ENCODE measurements around the gene INPP5K. TPM values are rescaled to one million over a fixed set of nuclear protein-coding genes. Genes with fewer than 3 reads are reported as not detected.
"Not testable (repeated sequence)": the region's sequence is repeated elsewhere in the genome, so short reads cannot be mapped to it uniquely, and the experiment has no call there.

The INPP5K gene
- 10 to 100 TPM; 48.4 to 51.2 TPM for total RNA-seq

DNA sequence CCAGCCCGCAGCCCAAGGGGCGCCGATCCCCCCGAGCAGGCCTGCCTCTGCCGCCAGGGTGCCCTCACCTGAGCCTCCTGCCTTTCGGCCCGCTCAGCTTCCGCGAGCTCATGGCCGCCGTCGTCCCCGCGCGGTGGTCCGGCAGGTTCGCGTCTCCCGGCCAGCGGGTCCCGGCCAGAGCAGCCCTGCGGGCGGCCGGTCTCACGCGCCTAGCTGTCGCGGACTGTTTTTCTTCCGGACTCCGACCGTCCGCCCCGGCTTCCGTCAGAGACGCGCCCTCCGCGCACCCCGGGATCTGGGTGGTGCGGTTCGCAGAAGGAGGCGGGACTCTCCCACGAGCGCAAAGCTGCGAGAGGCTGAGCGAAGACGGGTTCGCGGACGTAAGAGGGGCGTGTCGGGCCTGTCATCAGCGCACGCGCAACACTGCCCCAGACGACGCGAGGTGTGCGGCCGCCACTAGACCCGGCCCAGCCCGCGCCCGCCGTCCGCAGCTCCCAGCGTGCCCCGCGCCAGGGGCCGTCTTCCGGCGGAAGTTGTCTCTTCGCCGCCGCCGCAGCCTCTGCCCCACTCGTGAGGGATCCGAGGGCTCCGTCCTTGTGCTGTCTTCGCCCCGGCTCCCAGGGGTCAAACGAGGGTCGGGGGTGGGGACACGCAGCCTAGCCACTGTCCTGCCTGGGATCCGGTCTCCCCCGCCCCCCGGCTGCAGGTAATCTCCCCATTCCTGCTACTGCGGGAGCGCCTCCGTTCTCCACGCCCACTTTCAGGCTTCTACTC lies at the start of gene INPP5K:
Gene INPP5K (minus strand): TSS at position 225 of the 774 bp plus-strand sequence. CDS start 113 bp downstream, at position 112.
- peaks cover 36% of the 10 kb centered on the region for H3K4me1 Mint-ChIP-seq (ENCODE audit: low read depth)

DNA sequence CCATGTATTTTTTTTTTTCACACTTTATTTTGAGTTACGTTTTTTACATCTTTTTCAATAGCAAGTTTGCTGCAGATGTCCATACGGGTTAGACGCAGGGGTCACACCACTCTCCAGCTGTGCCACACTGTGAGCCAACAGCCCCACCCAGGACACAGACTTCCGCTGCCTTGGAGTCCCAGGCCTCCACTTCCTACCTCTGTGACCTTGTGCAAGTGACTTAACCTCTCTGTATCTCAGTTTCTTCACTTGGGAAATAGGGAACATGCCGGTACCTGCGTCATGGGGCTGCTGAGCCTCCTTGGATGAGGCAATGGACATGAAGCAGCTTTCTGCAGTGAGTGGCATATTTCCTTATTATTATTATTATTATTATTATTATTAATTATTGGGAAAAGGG lies 49.5 kb upstream of the INPP5K start:
- Mint-ChIP-seq H3K4me3 (peak overlapping the region; percentile 12 to 22), H3K9me3 (no peaks in the 10 kb centered on the region), H3K4me1 (ENCODE audit: low read depth) (peaks cover 44% of the 10 kb centered on the region), H3K36me3 (ENCODE audit: insufficient read depth in 2 of 2) (no peaks in the 10 kb centered on the region), H3K27me3 (ENCODE audit: low read depth) (peaks cover 5% of the 10 kb centered on the region), H3K27ac (no peak overlapping the region)
- ATAC-seq (replicated peaks in 1 of 2): no peak
- no peak for DNase-seq

More for the DNA sequence above, at the start of gene INPP5K:
- H3K36me3 Mint-ChIP-seq (ENCODE audit: insufficient read depth in 2 of 2): peaks cover 0 to 3% of the 10 kb centered on the region in 2 donors
- H3K27ac Mint-ChIP-seq: peak within 1 kb of the TSS; percentile 93
- H3K9me3 Mint-ChIP-seq: no peaks in the 10 kb centered on the region
- peak within 1 kb of the TSS; percentile 89 to 95 for H3K4me3 Mint-ChIP-seq
- ATAC-seq (replicated peaks in 1 of 2) (peak; percentile 95), DNase-seq (peak; percentile 98 to 99)
- H3K27me3 Mint-ChIP-seq (ENCODE audit: low read depth): no peaks in the 10 kb centered on the region

DNA sequence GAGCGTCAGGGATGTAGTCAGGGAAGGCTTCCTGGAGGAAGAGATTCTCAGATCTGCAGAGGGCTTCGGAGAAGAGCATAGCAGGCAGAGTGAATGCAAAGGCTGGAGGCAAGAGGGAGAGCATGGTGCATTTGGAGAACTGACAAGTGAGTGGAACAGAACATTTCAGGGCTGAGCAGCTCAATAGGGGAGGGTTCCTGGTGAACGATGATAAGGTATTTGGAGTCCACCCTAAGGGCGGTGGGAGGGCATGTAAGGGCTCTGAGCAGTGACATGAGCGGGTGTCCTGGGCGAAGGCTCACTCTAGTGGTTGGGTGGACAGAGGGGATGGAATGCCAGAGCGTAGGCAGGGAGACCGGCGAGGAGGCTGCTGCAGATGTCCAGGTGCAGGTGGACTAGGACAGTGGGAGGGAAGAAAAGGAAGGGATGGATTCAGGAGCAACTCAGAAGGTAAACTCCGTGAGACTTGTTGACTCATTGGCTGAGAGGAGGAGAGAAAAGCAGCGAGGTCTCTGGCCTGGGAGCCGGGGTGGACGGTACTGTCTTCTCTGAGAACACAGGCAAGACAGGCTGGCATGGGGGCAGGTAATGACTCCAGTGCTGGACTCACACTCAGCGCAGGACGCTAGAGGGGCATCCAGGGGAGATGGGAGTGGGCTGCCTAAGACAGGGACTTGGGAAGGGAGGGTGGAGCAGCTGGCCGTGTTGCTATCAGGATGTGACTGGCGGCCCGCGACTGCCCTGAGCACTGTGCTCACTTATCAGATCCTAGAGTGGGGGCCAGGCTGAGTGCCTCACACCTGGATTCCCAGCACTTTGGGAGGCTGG lies 47.6 kb upstream of the INPP5K start:
- peak overlapping the region in 1 of 2 donors; percentile 43 for H3K4me3 Mint-ChIP-seq
- DNase-seq (no peak), ATAC-seq (replicated peaks in 1 of 2) (no peak)
- H3K36me3 Mint-ChIP-seq (ENCODE audit: insufficient read depth in 2 of 2): no peaks in the 10 kb centered on the region
- peaks cover 49% of the 10 kb centered on the region for H3K4me1 Mint-ChIP-seq (ENCODE audit: low read depth)
- no peak overlapping the region for H3K27ac Mint-ChIP-seq
- no peaks in the 10 kb centered on the region for H3K9me3 Mint-ChIP-seq
- H3K27me3 Mint-ChIP-seq (ENCODE audit: low read depth): peaks cover 5% of the 10 kb centered on the region

DNA sequence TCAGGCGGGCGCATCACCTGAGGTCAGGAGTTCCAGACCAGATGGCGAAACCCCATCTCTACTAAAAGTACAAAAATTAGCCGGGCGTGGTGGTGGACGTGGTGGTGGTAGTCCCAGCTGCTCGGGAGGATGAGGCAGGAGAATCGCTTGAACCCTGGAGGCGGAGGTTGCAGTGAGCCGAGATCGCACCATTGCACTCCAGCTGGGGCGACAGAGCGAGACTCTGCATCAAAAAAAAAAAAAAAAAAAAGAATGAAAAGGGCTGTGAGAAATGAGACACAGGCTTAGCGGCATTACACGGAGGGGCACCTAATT lies 47.0 kb upstream of the INPP5K start:
- Mint-ChIP-seq H3K4me3 (peak overlapping the region; percentile 73 to 77), H3K4me1 (ENCODE audit: low read depth) (peaks cover 49% of the 10 kb centered on the region)
- not testable (repeated sequence) for H3K27ac Mint-ChIP-seq; H3K9me3 Mint-ChIP-seq; DNase-seq; H3K36me3 Mint-ChIP-seq (ENCODE audit: insufficient read depth in 2 of 2); ATAC-seq (replicated peaks in 1 of 2); H3K27me3 Mint-ChIP-seq (ENCODE audit: low read depth)

GRCh38 chr17:1562176-1562643 lies 45.8 kb upstream of the INPP5K start:
- H3K36me3 Mint-ChIP-seq (ENCODE audit: insufficient read depth in 2 of 2): peaks cover 0 to 1% of the 10 kb centered on the region in 2 donors
- peak; percentile 52 to 66 for ATAC-seq (replicated peaks in 1 of 2)
- peaks cover 5% of the 10 kb centered on the region for H3K27me3 Mint-ChIP-seq (ENCODE audit: low read depth)
- no peaks in the 10 kb centered on the region for H3K9me3 Mint-ChIP-seq
- DNase-seq: no peak
- H3K4me3 Mint-ChIP-seq: peak overlapping the region; percentile 73 to 89
- H3K4me1 Mint-ChIP-seq (ENCODE audit: low read depth): peaks cover 38% of the 10 kb centered on the region
- H3K27ac Mint-ChIP-seq: no peak overlapping the region

DNA sequence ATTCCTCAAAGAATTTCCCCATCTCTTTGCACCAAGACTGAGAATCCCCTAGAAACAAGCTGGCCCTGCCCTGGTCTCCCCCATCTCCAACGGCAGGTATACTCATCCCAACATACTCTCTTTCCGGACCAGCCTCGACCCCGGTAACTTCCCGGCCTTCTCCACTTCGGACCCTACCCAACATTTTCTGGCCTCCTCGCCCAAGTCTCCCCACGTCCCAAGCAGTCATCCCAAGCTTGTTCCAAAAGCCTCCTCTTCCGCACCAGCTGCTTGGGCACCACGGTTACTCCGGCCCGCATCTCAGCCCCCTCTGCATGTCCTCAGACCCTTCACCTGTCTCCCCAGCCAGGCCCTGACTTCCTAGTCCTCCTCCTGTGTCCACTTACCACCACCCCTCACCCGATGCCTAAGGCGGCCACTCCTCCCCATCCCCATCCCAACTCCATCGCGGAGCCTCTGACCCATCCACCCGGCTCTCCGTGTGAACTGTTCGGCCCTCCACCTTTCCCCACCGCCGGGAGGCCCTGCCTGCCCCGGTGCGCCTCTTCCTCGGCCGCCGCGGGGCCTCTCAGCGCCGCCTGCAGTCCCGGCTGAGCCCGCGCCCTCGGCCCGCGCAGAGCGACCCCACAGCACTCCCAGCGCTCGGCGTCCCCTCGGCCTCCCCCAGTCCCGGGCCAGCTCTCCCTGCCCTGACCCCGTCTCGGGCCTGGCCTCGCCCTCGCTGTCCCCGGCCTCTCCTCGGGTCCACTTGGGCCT lies 45.2 kb upstream of the INPP5K start:
- DNase-seq: peak; percentile 62 to 63
- H3K9me3 Mint-ChIP-seq: no peaks in the 10 kb centered on the region
- peak overlapping the region; percentile 83 to 89 for H3K4me3 Mint-ChIP-seq
- no peak overlapping the region for H3K27ac Mint-ChIP-seq
- H3K36me3 Mint-ChIP-seq (ENCODE audit: insufficient read depth in 2 of 2): peaks cover 0 to 4% of the 10 kb centered on the region in 2 donors
- peak; percentile 37 to 40 for ATAC-seq (replicated peaks in 1 of 2)
- peaks cover 5% of the 10 kb centered on the region for H3K27me3 Mint-ChIP-seq (ENCODE audit: low read depth)
- peaks cover 33% of the 10 kb centered on the region for H3K4me1 Mint-ChIP-seq (ENCODE audit: low read depth)

- no peak for DNase-seq
- no peak for ATAC-seq (replicated peaks in 1 of 2)
- no peak overlapping the region for H3K27ac Mint-ChIP-seq
These were observed 44.5 kb upstream of the INPP5K start for GRCh38 chr17:1560858-1561355.

DNA sequence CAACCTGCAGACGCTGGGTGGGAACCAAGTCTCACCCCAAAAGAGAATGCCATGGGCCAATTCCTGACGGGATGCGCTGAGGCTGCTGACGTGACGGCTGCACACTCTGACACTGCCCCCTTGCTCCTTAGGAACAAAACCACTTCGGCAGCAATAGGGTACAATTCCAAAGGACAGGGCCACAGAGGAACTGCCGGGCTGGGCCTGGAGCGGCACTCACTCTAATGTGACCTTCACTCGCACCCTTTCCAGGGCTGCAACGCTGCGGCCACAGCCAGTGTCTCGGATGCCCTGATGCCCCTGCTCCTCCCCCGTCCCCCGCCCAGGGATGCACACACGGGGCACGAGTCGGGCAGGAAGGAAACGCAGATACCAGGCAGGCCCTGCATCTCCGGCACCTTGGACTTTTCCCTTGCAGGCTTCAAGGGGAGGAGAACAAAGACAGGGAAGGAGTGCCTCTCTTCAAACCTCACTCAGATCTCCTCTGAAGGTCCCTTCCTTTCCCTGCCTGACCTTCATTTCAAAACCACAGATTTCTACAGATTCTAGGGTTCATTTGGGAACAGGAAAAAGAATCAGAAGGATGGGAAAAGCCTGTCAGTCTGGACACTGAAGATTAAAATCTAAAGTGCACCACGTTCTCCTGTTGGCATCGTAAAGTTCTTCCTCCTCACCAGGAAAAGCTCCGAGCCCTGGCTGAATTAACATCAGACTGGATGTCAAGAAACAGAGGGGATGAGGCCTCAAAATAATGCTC lies 43.9 kb upstream of the INPP5K start:
- Mint-ChIP-seq H3K36me3 (ENCODE audit: insufficient read depth in 2 of 2) (peaks cover 0 to 4% of the 10 kb centered on the region in 2 donors), H3K9me3 (no peaks in the 10 kb centered on the region), H3K27ac (no peak overlapping the region), H3K4me3 (no peak overlapping the region), H3K27me3 (ENCODE audit: low read depth) (peaks cover 5% of the 10 kb centered on the region), H3K4me1 (ENCODE audit: low read depth) (peaks cover 24% of the 10 kb centered on the region)
- ATAC-seq (replicated peaks in 1 of 2) (no peak), DNase-seq (no peak)

More at GRCh38 chr17:1560858-1561355, 44.5 kb upstream of the INPP5K start:
- H3K36me3 Mint-ChIP-seq (ENCODE audit: insufficient read depth in 2 of 2): peaks cover 0 to 4% of the 10 kb centered on the region in 2 donors
- peak overlapping the region; percentile 83 to 89 for H3K4me3 Mint-ChIP-seq
- H3K27me3 Mint-ChIP-seq (ENCODE audit: low read depth): peaks cover 5% of the 10 kb centered on the region
- no peaks in the 10 kb centered on the region for H3K9me3 Mint-ChIP-seq
- peaks cover 29% of the 10 kb centered on the region for H3K4me1 Mint-ChIP-seq (ENCODE audit: low read depth)

- DNase-seq: no peak
- H3K4me1 Mint-ChIP-seq (ENCODE audit: low read depth): peaks cover 24% of the 10 kb centered on the region
- peaks cover 5% of the 10 kb centered on the region for H3K27me3 Mint-ChIP-seq (ENCODE audit: low read depth)
- H3K36me3 Mint-ChIP-seq (ENCODE audit: insufficient read depth in 2 of 2): peaks cover 0 to 4% of the 10 kb centered on the region in 2 donors
- ATAC-seq (replicated peaks in 1 of 2): no peak
- no peaks in the 10 kb centered on the region for H3K9me3 Mint-ChIP-seq
- no peak overlapping the region for H3K27ac Mint-ChIP-seq
- no peak overlapping the region for H3K4me3 Mint-ChIP-seq
These were observed 42.9 kb upstream of the INPP5K start for GRCh38 chr17:1559047-1560043.

DNA sequence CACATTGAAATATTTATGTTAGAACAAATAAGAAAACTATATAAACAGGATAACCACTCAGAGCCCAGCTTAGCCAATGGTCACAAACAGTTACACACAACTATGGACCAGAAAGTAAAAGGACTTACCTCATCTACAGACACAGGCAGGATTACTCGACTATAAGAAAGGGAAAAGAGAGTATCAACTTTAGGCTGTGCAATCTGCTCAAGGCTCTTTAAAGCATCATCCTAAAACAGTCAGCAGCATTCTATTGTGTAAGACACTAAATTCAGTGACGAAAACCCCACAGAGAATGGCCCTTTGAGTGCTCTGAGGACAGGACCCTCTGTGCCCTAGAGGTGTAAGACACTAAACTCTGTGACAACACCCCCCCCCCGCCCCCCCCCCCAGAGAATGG lies 42.0 kb upstream of the INPP5K start:
- no peak for DNase-seq

DNA sequence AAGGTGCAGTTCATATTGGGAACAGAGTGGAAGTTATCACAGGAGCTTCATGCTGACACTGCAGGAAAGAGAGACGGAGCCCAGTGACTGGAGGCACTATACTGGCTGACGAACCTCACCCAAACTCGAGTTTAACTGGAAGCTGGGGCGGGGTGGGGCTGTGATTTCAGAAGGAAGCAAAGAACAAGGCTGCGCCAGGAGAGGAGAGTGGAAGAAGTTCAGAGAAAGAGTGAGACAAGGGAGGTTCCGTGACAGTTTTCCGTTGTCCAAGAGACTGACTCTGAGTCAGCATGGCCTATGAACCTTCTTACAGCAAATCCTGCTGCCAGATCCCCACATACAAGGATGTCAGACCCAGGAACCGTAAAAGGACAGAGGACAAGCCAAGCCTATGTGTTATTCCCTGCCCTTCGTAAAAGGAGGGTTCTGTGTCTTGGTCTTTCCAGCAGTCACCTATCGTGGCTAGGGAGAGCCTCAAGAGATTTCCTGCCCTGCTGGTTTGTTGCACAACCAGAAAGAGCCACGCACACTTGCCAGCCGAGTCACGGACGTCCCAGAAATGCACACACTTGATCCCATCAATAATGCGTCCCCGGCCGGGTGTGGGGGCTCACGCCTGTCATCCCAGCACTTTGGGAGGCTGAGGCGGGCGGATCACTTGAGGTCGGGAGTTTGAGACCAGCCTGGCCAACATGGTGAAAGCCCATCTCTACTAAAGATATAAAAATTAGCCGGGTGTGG lies 41.1 kb upstream of the INPP5K start:
- H3K36me3 Mint-ChIP-seq (ENCODE audit: insufficient read depth in 2 of 2): peaks cover 0 to 4% of the 10 kb centered on the region in 2 donors
- ATAC-seq (replicated peaks in 1 of 2): no peak
- peaks cover 15% of the 10 kb centered on the region for H3K4me1 Mint-ChIP-seq (ENCODE audit: low read depth)
- no peak overlapping the region for H3K4me3 Mint-ChIP-seq
- no peak for DNase-seq
- H3K9me3 Mint-ChIP-seq: no peaks in the 10 kb centered on the region
- H3K27me3 Mint-ChIP-seq (ENCODE audit: low read depth): no peaks in the 10 kb centered on the region
- no peak overlapping the region for H3K27ac Mint-ChIP-seq

More for the DNA sequence above, 42.0 kb upstream of the INPP5K start:
- ATAC-seq (replicated peaks in 1 of 2): no peak
- Mint-ChIP-seq H3K27me3 (ENCODE audit: low read depth) (no peaks in the 10 kb centered on the region), H3K9me3 (no peaks in the 10 kb centered on the region), H3K4me1 (ENCODE audit: low read depth) (peaks cover 16% of the 10 kb centered on the region), H3K27ac (no peak overlapping the region), H3K4me3 (no peak overlapping the region), H3K36me3 (ENCODE audit: insufficient read depth in 2 of 2) (peaks cover 0 to 4% of the 10 kb centered on the region in 2 donors)

Measured in activated T-cell treated with anti-CD3 and anti-CD28 coated beads, Interleukin-2, amount 50 U/mL, for 72 hours (primary cell).